Activated B cell treated with CpG ODN at 0.5 μM for 24 hours (primary cell): ENCODE measurements around the gene AKNA. TPM values are rescaled to one million over a fixed set of nuclear protein-coding genes. Genes with fewer than 3 reads are reported as not detected.

Experiments
- ATAC-seq: fragments of 200-7000 bp; cut with Tn5 transposase; one replicate; pipeline ENCODE4 v1.10.0; 2021; ENCODE audit warnings: low read depth, mild to moderate bottlenecking, moderate library complexity
- CTCF ChIA-PET: fragments of 350-600 bp; sonication (Branson Sonifier 250); formaldehyde crosslinking; loops from one replicate; lab custom pipeline; 2021; ENCODE audit warnings: antibody characterized with exemption; lab: Charles Lee
- POLR2A ChIA-PET: fragments of 350-600 bp; sonication (Branson Sonifier 250); formaldehyde crosslinking; loops from one replicate; lab custom pipeline; 2021; ENCODE audit warnings: antibody characterized with exemption; lab: Charles Lee
- DNase-seq: peaks from one replicate; pipeline ENCODE4 v3.0.0; 2022
- H3K27ac Mint-ChIP-seq: one replicate; pipeline ENCODE4 v1.8.0; 2020; ENCODE audit warnings: mixed read lengths
- H3K27me3 Mint-ChIP-seq: one replicate; pipeline ENCODE4 v1.8.0; 2021; ENCODE audit warnings: mixed read lengths
- H3K36me3 Mint-ChIP-seq: one replicate; pipeline ENCODE4 v1.8.0; 2021; ENCODE audit warnings: low read depth, mixed read lengths
- H3K4me1 Mint-ChIP-seq: one replicate; pipeline ENCODE4 v1.8.0; 2021; ENCODE audit warnings: mixed read lengths
- H3K4me3 Mint-ChIP-seq: one replicate; pipeline ENCODE4 v1.8.0; 2020; ENCODE audit warnings: mild to moderate bottlenecking, mixed read lengths
- H3K9me3 Mint-ChIP-seq: one replicate; pipeline ENCODE4 v1.8.0; 2020; ENCODE audit warnings: mixed read lengths
- intact Hi-C: fragments of 100-400 bp; cut with micrococcal nuclease; formaldehyde crosslinking; loops from one replicate; pipeline ENCODE4 v1.15.1; 2024
- total RNA-seq: library from RNA; stranded (reverse); gene quantifications from 2 replicates; pipeline ENCODE4 v1.2.3, GENCODE V29; 2022
- TF ChIP-seq, protein P1 (sequence below): fragments of 200-600 bp; IDR thresholded peaks from one replicate; pipeline ENCODE4 v1.8.0; 2022; ENCODE audit warnings: antibody characterized with exemption, mild to moderate bottlenecking

AKNA gene
- total RNA-seq, 1 donor from 2014 or later, result 322 TPM

GRCh38 chr9:114362394-114362793 is 25.4 kb downstream of the AKNA start:
- ChIA-PET CTCF (interaction anchor here (1.1 to 2.5 kb wide), 3 partner anchors 23 to 44 kb away, joined by 3 to 8 read pairs (median 6); no protein-coding TSS in a partner anchor), POLR2A (interaction anchor here (1.5 to 15.2 kb wide), 4 partner anchors 8 to 30 kb away, joined by 4 to 913 read pairs (median 34); partner anchors contain the start of gene AKNA)
- H3K27ac Mint-ChIP-seq, result peak overlapping the region; percentile 88
- H3K27me3 Mint-ChIP-seq, result no peaks in the 10 kb centered on the region
- DNase-seq (no peak), ATAC-seq (no peak)
- peaks cover 95% of the 10 kb centered on the region for H3K36me3 Mint-ChIP-seq
- no peak overlapping the region for H3K4me3 Mint-ChIP-seq
- intact Hi-C loops, result no loop called here
- H3K4me1 Mint-ChIP-seq, result peaks cover 64% of the 10 kb centered on the region
- H3K9me3 Mint-ChIP-seq, result peaks cover 4% of the 10 kb centered on the region
- TF ChIP-seq, protein P1, sequence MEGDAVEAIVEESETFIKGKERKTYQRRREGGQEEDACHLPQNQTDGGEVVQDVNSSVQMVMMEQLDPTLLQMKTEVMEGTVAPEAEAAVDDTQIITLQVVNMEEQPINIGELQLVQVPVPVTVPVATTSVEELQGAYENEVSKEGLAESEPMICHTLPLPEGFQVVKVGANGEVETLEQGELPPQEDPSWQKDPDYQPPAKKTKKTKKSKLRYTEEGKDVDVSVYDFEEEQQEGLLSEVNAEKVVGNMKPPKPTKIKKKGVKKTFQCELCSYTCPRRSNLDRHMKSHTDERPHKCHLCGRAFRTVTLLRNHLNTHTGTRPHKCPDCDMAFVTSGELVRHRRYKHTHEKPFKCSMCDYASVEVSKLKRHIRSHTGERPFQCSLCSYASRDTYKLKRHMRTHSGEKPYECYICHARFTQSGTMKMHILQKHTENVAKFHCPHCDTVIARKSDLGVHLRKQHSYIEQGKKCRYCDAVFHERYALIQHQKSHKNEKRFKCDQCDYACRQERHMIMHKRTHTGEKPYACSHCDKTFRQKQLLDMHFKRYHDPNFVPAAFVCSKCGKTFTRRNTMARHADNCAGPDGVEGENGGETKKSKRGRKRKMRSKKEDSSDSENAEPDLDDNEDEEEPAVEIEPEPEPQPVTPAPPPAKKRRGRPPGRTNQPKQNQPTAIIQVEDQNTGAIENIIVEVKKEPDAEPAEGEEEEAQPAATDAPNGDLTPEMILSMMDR, result no peak

- H3K9me3 Mint-ChIP-seq, result peaks cover 4% of the 10 kb centered on the region
- POLR2A ChIA-PET, result interaction anchor here (1.5 to 15.2 kb wide), 4 partner anchors 8 to 31 kb away, joined by 4 to 913 read pairs (median 34); partner anchors contain the start of gene AKNA
Observed at GRCh38 chr9:114361542-114361941, 26.2 kb downstream of the AKNA start.

GRCh38 chr9:114359801-114360200 is 28.0 kb downstream of the AKNA start:
- TF ChIP-seq, protein P1, result no peak
- ATAC-seq (no peak), DNase-seq (no peak)
- no peaks in the 10 kb centered on the region for H3K27me3 Mint-ChIP-seq
- CTCF ChIA-PET, result no interaction called here
- H3K4me3 Mint-ChIP-seq, result no peak overlapping the region
- H3K9me3 Mint-ChIP-seq, result peaks cover 3% of the 10 kb centered on the region
- H3K36me3 Mint-ChIP-seq, result peaks cover 99% of the 10 kb centered on the region
- peak overlapping the region; percentile 65 for H3K27ac Mint-ChIP-seq
- H3K4me1 Mint-ChIP-seq, result peaks cover 39% of the 10 kb centered on the region
- intact Hi-C loops, result no loop called here
- POLR2A ChIA-PET, result no interaction called here

More at GRCh38 chr9:114361542-114361941, 26.2 kb downstream of the AKNA start:
- Mint-ChIP-seq H3K27ac (peak overlapping the region; percentile 82), H3K36me3 (peaks cover 95% of the 10 kb centered on the region), H3K4me1 (peaks cover 55% of the 10 kb centered on the region), H3K27me3 (no peaks in the 10 kb centered on the region), H3K4me3 (no peak overlapping the region)
- CTCF ChIA-PET, result no interaction called here
- ATAC-seq (no peak), DNase-seq (no peak)
- intact Hi-C loops, result no loop called here
- TF ChIP-seq, protein P1, result no peak

DNA sequence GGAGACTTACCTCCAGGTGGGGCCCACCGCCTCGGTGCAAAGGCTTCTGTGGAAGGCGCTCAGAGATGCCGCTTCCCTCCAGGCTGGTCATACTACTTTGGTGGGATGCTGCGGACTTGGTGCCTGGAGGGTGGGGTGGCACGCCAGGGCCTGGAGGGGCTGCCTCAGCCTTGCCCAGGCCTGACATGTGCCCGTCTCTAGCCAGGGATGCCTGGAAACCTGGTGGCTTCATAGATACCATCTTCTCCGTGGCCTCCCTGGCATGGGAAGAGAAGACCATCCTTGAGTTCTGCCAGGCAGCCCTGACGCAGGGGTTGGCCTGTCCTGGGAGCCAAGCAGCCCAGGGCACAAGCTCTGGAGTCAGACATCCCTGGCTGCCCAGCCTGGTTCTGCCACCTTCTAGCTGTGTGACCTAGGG is 29.9 kb downstream of the AKNA start:
- no peak for ATAC-seq
- Mint-ChIP-seq H3K27me3 (no peaks in the 10 kb centered on the region), H3K4me3 (no peak overlapping the region), H3K27ac (peak overlapping the region; percentile 82), H3K4me1 (peaks cover 21% of the 10 kb centered on the region), H3K9me3 (no peaks in the 10 kb centered on the region), H3K36me3 (peaks cover 94% of the 10 kb centered on the region)
- DNase-seq, result no peak
- CTCF ChIA-PET, result no interaction called here
- intact Hi-C loops, result no loop called here
- POLR2A ChIA-PET, result interaction anchor here (1.4 to 1.6 kb wide), 2 partner anchors 15 to 30 kb away, joined by 4 to 5 read pairs; partner anchors contain the start of gene AKNA
- TF ChIP-seq, protein P1, result no peak

GRCh38 chr9:114357360-114357759 is 30.4 kb downstream of the AKNA start:
- ATAC-seq, result no peak
- POLR2A ChIA-PET, result no interaction called here
- H3K4me3 Mint-ChIP-seq, result no peak overlapping the region
- peak overlapping the region; percentile 41 for H3K27ac Mint-ChIP-seq
- no peaks in the 10 kb centered on the region for H3K27me3 Mint-ChIP-seq
- CTCF ChIA-PET, result no interaction called here
- TF ChIP-seq, protein P1, result no peak
- intact Hi-C loops, result no loop called here
- peaks cover 19% of the 10 kb centered on the region for H3K4me1 Mint-ChIP-seq
- no peak for DNase-seq
- peaks cover 92% of the 10 kb centered on the region for H3K36me3 Mint-ChIP-seq
- no peaks in the 10 kb centered on the region for H3K9me3 Mint-ChIP-seq
